Erythroblast (primary cell): Measurements from ENCODE around the gene NFYB.
"Not testable (repeated sequence)": the region's sequence is repeated elsewhere in the genome, so short reads cannot be mapped to it uniquely, and the experiment has no call there.

Experiments
- DNase-seq, 2 experiments: peaks; one replicate each; lab custom pipeline; 2025; lab: John Stamatoyannopoulos, UW
- GATA1 ChIP-seq: IDR thresholded peaks from 2 replicates; pipeline ENCODE4 v1.6.1; 2011; ENCODE audit warnings: low read depth, mild to moderate bottlenecking, control low read depth, low read length, moderate library complexity
- POLR2A ChIP-seq: IDR thresholded peaks from 2 replicates; pipeline ENCODE4 v1.6.1; 2011; ENCODE audit warnings: mild to moderate bottlenecking, low read length

Gene NFYB

DNA sequence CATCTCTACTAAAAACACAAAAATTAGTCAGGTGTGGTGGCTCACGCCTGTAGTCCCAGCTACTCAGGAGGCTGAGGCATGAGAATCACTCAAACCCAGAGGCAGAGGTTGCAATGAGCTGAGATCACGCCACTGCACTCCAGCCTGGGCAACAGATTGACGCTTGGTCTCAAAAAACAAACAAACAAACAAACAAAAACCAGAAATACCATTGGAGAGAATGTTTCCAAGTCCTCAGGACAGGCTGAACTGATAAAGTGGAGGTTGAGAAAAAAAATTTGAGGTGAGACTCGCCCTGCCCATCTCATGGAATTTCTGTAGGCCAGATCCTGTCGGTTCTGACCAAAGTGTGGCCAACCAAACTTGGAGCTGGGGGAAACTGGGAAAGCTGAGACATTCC lies 30.6 kb upstream of the NFYB start:
- no peak for TF ChIP-seq POLR2A
- no peak for TF ChIP-seq GATA1
- no peak for DNase-seq

DNA sequence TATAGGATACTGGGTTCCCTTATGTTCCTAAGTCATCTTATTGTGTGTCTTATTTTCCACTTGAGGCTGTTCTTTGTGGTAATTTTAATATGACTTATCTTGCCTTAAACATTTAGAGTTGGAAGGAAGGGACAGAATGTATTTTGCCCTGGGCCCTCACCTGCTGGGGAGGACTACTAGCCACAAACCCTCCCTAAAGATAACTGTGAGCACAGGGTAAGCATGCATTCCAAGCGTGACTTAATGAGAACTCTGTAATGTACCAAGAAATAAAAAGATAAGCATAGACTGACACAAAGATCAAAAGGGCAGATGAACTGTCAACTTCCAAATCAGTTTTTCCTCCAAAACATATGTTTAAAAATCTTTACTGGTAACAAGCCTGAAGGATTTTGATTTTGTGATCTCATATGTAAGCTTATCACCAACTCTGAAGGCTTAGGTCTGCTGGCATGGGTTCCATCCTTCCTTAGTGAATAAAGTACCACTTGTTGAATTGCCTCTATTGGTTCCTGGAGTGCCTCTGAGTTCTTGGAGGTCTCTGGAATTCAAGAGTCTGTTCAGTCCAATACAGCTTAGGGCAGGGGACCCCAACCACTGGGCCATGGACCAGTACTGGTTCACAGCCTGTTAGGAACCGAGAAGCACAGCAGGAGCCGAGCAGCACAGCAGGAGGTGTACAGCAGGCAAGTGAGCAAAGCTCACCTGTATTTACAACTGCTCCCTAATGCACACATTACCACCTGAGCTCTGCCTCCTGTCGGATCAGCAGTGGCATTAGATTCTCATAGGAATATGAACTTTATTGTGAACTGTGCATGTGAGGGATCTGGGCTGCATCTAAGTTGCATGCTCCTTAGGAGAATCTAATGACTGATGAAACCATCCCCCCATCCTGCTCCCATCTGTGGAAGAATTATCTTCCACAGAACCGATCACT lies 29.8 kb upstream of the NFYB start:
- DNase-seq = no peak
- no peak for TF ChIP-seq POLR2A

DNA sequence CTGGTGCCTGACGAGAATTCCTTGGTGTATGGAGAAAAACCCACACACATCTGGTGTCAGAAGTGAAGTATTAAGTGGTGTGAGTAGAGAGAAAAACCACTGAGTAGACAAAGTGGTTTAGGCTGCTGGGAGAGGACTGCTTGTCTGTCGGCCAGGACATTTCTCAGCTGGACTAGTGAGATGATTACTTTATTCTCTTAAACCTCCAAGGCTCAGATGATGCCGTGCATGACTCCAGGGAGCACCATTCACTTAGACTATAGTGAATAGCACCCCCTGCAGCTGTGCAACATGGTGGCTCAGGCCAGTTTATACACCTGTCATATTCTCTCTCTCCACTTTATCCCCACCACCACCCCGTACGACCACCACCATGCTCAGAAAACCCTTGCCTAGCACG lies 28.5 kb upstream of the NFYB start:
- no peak for TF ChIP-seq GATA1
- TF ChIP-seq POLR2A = no peak
- no peak for DNase-seq

DNA sequence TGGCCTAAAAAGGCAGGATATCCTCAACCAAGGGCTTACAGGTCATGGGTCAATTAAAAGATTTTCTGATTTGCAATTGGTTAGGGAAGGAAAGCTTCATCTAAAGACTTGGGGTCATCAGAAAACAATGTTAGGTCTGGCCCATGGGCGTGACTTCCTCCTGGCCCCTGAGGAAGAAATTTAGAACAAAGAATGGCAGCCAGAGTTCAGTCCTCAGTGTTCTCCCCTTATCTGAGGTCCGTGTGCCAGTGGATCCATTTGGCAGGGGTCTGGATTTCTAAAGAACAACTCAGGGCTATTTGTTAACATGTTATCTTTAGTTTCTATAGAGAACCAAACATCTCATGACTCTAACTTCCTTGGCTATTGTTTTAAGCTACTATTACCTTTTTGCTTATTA lies 27.8 kb upstream of the NFYB start:
- TF ChIP-seq GATA1 (no peak), POLR2A (no peak)
- DNase-seq = no peak

DNA sequence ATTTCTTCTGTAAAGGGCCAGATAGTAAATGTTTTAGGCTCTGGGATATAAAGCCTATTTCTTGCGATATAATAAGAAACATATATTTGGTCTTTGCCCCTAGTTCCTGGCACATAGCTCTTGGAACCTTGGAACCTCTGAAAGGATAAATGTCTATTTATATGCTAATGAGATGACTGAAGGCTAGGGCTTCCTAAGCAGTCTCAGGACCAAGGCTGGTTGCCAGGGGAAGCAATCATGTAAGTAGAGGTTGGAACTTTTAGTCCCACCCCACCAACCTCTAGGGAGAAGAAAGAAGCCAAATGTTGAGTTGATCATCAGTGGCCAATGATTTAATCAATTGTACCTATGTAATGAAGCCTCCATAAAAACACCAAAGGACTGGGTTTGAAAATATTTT lies 26.6 kb upstream of the NFYB start:
- no peak for DNase-seq
- no peak for TF ChIP-seq POLR2A

DNA sequence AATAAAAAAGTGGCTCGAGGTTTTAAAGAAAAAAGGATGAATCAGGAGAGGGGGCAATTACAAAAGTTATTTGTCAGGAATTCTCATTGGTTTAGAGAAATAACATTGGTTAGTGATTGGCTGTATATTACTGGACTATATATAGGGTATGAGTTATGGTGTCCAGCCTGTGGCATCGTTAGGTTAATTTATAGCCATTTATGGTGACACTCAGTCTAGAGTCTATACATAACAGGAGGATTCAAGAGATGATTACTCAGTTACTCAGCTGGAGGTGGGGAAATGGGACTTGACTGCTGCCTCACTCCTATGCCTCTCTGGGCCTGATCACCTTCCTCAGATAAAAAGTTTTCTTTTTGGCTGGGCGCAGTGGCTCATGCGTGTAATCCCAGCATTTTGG lies 25.6 kb upstream of the NFYB start:
- TF ChIP-seq POLR2A (no peak), GATA1 (no peak)

DNA sequence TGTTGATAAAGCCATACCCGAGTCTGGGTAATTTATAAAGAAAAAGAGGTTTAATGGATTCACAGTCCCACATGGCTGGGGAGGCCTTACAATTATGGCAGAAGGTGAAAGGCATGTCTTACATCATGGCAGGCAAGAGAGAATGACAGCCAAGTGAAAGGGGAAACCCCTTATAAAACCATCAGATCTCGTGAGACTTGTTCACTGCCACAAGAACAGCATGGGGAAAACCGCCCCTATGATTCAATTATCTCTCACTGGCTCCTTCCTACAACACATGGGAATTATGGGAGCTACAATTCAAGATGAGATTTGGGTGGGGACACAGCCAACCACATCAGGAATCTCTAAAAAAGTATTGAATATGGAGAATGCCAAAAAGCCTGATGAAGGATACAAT lies 25.0 kb upstream of the NFYB start:
- DNase-seq = not testable (repeated sequence)

More for the DNA sequence above, 25.6 kb upstream of the NFYB start:
- no peak for DNase-seq

DNA sequence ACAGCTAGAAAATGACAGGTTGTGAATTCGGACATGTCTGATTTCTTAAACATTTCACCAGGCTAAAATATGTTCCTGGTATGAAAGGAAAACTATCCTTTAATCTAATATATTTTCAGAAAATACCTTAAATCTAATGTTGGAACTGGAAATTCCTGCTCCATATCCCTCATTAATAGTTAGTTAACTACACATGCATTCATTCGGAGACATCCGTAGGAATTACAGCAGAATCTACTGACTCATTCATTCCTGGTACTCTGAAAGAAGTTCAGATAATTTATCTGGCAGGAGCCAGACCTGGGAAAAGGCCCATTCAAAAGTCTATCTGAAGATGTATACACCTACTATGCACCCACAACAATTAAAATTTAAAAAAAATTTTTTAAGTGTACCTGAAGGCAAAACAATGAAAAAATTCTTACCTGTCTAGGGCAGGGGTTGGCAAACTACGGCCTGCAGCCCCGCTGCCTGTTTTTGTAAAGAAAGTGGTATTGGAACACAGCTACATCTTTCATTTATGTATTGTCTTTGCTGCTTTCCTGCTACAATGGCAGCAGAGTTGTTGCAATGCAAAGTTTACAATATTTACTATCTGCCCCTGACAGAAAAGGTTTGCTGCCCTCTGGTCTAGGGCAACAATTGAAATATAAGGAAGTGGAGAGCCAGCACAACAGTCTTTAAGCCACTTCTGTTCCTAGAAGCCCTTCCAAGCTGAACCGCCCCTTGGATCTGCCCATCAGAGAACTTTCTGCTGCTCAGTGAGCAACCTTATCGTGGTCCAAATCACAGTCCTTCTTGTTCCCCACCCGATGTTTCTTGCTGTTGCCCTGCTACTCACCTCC lies 17.9 kb upstream of the NFYB start:
- TF ChIP-seq POLR2A = no peak
- TF ChIP-seq GATA1 = no peak
- DNase-seq = no peak

DNA sequence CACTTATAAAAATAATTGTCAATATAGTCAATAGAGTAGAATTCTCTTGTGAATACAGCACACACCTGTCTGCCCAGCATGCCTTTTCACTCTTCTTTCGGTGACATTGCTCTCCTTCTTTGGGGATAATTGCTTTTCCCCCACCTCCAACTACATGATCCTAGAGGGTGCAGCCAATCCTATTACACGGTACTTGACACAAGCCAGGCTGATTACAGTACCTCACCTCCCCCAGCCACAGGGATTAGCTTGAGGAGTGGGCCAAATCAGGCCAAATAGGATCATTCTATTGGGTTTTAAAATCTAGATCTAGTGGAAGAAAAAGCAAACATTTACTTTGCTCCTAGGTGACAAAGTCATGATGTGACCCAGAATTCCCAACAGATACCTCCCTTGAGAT lies 16.8 kb upstream of the NFYB start:
- no peak for TF ChIP-seq GATA1
- TF ChIP-seq POLR2A = no peak
- DNase-seq = no peak

DNA sequence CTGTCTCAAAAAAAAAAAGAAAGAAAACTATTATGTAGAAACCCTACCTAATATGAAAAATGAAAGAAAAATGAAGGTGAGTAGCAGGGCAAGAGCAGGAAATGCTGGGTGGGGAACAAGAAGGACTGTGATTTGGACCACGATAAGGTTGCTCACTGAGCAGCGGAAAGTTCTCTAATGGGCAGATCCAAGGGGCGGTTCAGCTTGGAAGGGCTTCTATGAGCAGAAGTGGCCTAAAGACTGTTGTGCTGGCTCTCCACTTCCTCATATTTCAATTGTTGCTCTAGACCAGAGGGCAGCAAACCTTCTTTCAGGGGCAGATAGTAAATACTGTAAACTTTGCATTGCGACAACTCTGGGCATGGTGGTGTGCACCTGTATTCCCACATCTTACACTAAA lies 16.3 kb upstream of the NFYB start:
- no peak for DNase-seq
- TF ChIP-seq POLR2A (no peak), GATA1 (no peak)

DNA sequence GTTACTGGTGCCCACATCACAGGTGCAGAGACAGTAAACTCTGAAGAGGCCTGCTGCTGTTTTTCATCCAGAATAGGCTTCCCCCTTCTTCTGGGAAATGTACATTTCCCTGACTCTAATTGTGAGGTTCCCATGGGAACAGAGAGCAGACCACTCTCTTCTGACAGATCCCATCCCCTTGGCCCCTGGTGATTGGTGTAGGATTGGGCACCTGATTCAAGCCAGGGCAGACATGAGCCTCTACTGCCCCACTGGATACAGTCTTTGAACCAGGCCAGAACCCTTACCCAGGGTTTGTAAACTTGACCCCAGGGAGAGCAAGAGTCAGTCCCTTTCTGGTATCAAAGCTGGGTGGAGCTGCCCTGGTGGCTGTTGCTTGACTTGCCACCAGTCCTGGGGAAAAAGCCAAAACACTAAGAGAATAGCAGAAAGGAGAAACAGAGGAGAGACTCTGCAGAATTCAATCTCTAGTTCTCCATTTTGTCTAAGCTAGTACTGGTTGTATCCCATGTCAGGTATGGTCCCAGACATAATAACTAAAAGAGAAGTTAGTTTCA lies 14.8 kb upstream of the NFYB start:
- TF ChIP-seq POLR2A (no peak), GATA1 (no peak)
- DNase-seq = no peak

DNA sequence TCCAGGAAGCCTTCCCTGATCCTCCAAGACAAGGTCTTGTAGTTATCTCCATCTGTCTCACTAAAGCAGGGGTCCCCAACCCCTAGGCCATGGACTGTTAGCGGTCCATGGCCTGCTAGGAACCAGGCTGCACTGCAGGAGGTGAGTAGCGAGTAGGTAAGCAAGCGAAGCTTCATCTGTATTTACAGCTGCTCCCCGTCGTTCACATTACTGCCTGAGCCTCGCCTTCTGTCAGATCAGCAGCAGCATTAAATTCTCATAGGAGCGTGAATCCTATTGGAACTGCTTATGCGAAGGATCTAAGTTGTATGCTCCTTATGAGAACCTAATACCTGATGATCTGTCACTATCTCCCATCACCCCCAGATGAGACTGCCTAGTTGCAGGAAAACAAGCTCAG lies 12.4 kb upstream of the NFYB start:
- no peak for DNase-seq
- TF ChIP-seq GATA1 = no peak
- no peak for TF ChIP-seq POLR2A

DNA sequence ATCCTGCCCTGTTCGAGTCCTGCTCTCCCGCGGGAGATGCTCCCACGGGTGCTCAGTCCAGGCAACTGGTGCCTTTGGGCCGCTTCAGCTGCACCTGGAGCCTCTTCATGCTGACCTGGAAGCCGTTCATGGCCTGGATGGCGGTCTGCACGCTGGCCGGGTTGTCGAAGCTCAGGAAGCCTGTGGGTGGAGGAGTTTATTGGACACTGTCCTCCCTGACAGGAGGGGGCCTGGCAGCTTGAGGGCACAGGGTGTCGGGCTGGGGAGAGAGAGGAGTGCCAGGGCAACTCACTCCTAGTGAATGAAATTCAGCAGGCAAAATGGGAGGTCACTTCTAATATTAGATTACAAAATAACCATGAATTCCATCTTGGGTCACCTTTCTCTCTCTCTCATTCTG lies 9.3 kb upstream of the NFYB start:
- no peak for TF ChIP-seq POLR2A
- TF ChIP-seq GATA1 = no peak
- no peak for DNase-seq

DNA sequence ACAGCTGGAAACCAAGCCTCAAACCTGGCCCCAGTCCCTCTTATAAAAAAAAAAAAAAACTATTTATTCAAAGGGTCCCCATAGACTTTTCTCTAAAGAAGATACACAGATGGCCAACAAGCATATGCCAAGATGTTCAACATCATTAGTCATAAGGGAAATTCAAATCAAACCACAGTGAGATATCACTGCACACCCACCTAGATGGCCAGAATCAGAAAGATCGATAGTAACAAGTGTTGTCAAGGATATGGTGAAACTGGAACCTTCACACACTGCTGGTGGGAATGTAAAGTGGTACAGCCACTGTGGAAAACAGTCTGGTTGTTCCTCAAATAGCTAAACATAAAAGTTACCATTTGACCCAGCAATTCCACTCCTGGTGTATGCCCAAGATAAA lies 5.9 kb upstream of the NFYB start:
- DNase-seq = no peak
- no peak for TF ChIP-seq POLR2A
- TF ChIP-seq GATA1 = no peak

DNA sequence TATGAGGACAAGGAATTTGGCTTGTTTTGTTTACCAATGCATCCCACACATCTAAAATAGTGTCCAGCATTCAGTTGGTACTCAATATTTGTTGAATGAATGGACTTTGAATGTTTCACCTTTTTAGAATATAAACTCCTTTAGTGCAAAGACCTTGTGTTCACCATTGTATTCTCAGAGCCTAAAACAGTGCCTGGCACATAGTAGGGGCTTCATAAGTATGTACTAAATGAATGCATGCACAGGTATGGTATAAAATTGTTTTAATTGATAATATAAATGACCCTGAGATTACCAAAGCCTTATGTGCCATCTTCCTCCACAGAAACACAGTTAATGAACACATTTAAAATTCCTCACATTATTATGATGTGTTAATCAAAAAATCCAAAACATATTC lies 5.0 kb upstream of the NFYB start:
- DNase-seq = no peak
- no peak for TF ChIP-seq POLR2A
- no peak for TF ChIP-seq GATA1
